Naive thymus-derived CD4-positive, alpha-beta T cell (primary cell): ENCODE measurements around the gene AQP6. TPM values are rescaled to one million over a fixed set of nuclear protein-coding genes. Genes with fewer than 3 reads are reported as not detected.

Experiments
- ATAC-seq: fragments of 150-1000 bp; cut with Tn5 transposase; 2 replicates; pipeline ENCODE4 v1.10.0; 2021; ENCODE audit warnings: mild to moderate bottlenecking, moderate library complexity
- CTCF ChIA-PET: fragments of 350-600 bp; sonication (Branson Sonifier 250); formaldehyde crosslinking; loops from one replicate; lab custom pipeline; 2021; ENCODE audit warnings: antibody characterized with exemption; lab: Charles Lee
- POLR2A ChIA-PET: fragments of 350-600 bp; sonication (Branson Sonifier 250); formaldehyde crosslinking; loops from one replicate; lab custom pipeline; 2021; ENCODE audit warnings: antibody characterized with exemption, inconsistent platforms; lab: Charles Lee
- DNase-seq, 9 donors: peaks; one replicate each; pipeline versions ENCODE4 v3.0.0 to v3.0.0-alpha.2; 2020 to 2022; ENCODE audit warnings: mixed read lengths in 1 of 9
- H3K27ac ChIP-seq: one replicate; pipeline ENCODE4 v1.7.0; 2013; ENCODE audit warnings: mild to moderate bottlenecking, low read depth, low read length, moderate library complexity
- H3K27me3 ChIP-seq, 2 donors: one replicate each; pipeline ENCODE4 v1.7.0; 2013; ENCODE audit warnings: low read length in 2 of 2, mild to moderate bottlenecking in 2 of 2, moderate library complexity in 2 of 2; ENCODE audit not compliant: control insufficient read depth in 2 of 2, insufficient read depth in 2 of 2
- H3K36me3 ChIP-seq, 3 experiments: 1 replicate in 2 of 3; 2 replicates in 1 of 3; pipeline ENCODE4 v1.7.0; 2013; ENCODE audit warnings: low read length in 3 of 3, mild to moderate bottlenecking in 3 of 3, moderate library complexity in 1 of 3; ENCODE audit not compliant: insufficient read depth in 3 of 3, control insufficient read depth in 2 of 3
- H3K4me1 ChIP-seq, 2 donors: one replicate each; pipeline ENCODE4 v1.7.0; 2013; ENCODE audit warnings: low read length in 2 of 2, mild to moderate bottlenecking in 2 of 2, moderate library complexity in 1 of 2; ENCODE audit not compliant: control insufficient read depth in 2 of 2, insufficient read depth in 2 of 2
- H3K4me3 ChIP-seq: 2 replicates; pipeline ENCODE4 v1.7.0; 2013; ENCODE audit warnings: mild to moderate bottlenecking, low read length
- H3K9me3 ChIP-seq, 3 experiments: 1 replicate in 2 of 3; 2 replicates in 1 of 3; pipeline ENCODE4 v1.7.0; 2013; ENCODE audit warnings: low read length in 3 of 3; ENCODE audit not compliant: control insufficient read depth in 2 of 3
- H3K27ac Mint-ChIP-seq, 9 donors: one replicate each; pipeline ENCODE4 v1.8.0; 2020 to 2022; ENCODE audit warnings: mixed read lengths in 9 of 9, mild to moderate bottlenecking in 8 of 9, moderate library complexity in 5 of 9, inconsistent platforms in 2 of 9
- H3K27me3 Mint-ChIP-seq, 5 donors: one replicate each; pipeline ENCODE4 v1.8.0; 2021 to 2022; ENCODE audit warnings: mixed read lengths in 5 of 5, mild to moderate bottlenecking in 1 of 5
- H3K36me3 Mint-ChIP-seq, 5 donors: one replicate each; pipeline ENCODE4 v1.8.0; 2020 to 2022; ENCODE audit warnings: mixed read lengths in 5 of 5, mild to moderate bottlenecking in 3 of 5, inconsistent platforms in 1 of 5
- H3K4me1 Mint-ChIP-seq, 7 donors: one replicate each; pipeline ENCODE4 v1.8.0; 2020 to 2022; ENCODE audit warnings: mixed read lengths in 7 of 7, mild to moderate bottlenecking in 3 of 7, inconsistent platforms in 1 of 7
- H3K4me3 Mint-ChIP-seq, 10 donors: one replicate each; pipeline ENCODE4 v1.8.0; 2020 to 2022; ENCODE audit warnings: mild to moderate bottlenecking in 10 of 10, mixed read lengths in 10 of 10, moderate library complexity in 6 of 10, inconsistent platforms in 2 of 10
- H3K9me3 Mint-ChIP-seq, 11 donors: one replicate each; pipeline ENCODE4 v1.8.0; 2020 to 2022; ENCODE audit warnings: mixed read lengths in 11 of 11, mild to moderate bottlenecking in 4 of 11, inconsistent platforms in 1 of 11, moderate library complexity in 1 of 11
- intact Hi-C, 2 donors: fragments of 100-400 bp; cut with micrococcal nuclease; formaldehyde crosslinking; loops; one replicate each; pipeline ENCODE4 v1.15.1; 2023
- polyA plus RNA-seq, 2 donors: library from polyadenylated mRNA; unstranded; fragments of 300-500 nt; fragmentation: Illumina TruSeq; gene quantifications; one replicate each; pipeline ENCODE4 v1.2.3, GENCODE V29; 2021
- total RNA-seq, 6 experiments: library from RNA in 5 of 6; stranded (reverse) in 5 of 6; gene quantifications; 1 replicate in 5 of 6; 2 replicates in 1 of 6; pipeline ENCODE4 v1.2.3 and lab custom pipeline; 2021 to 2026

Gene AQP6
- total and polyA plus RNA-seq, 7 experiments from 2014 or later, result not detected

DNA sequence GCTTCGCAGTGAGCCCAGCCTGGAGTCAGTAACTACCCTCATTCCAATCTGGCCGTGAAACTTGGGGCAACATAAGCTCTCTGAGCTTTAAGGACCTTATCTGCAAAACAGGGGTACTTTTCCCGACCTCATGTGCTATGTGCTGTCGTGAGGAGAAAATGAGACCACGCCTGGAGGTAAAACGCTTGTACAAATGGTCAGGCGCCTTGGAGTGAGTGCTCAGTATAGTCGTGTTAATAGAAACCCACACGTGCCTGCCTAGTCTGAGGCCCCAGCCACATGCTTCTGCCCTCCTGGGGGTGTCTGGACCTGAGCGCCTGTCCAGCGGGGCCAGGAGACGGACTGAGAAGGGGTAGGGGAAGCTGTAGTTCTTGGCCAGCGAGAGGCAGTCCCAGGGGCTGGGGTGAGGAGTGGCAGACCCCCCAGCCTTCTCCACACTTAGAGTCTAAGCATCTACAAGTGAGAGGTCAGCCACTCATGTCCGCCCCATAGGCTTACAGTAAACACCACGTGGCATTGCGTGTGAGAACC is 6.2 kb upstream of the AQP6 start:
- Mint-ChIP-seq H3K9me3 (peaks cover 0 to 4% (median 0%) of the 10 kb centered on the region in 11 donors), H3K27ac (no peak overlapping the region), H3K27me3 (peaks cover 31 to 44% (median 36%) of the 10 kb centered on the region in 5 donors), H3K4me3 (peak overlapping the region in 6 of 10 donors; percentile 65 to 81 (median 77)), H3K4me1 (peaks cover 0 to 15% (median 4%) of the 10 kb centered on the region in 7 donors), H3K36me3 (no peaks in the 10 kb centered on the region)
- no peak for DNase-seq
- Histone ChIP-seq H3K9me3 (no peaks in the 10 kb centered on the region), H3K4me3 (no peak overlapping the region), H3K27ac (no peak overlapping the region), H3K4me1 (peaks cover 0 to 9% of the 10 kb centered on the region in 2 donors), H3K36me3 (no peaks in the 10 kb centered on the region), H3K27me3 (no peaks in the 10 kb centered on the region)
- intact Hi-C loops, result loop anchor here (1.0 to 2.0 kb wide), 6 partner anchors 59 to 225 kb away; partner anchors contain the start of genes RACGAP1 (in 1 of the 2) and TMBIM6 (in 1 of the 2)
- CTCF ChIA-PET, result interaction anchor here (0.6 to 4.5 kb wide), 17 partner anchors 8 to 245 kb away, joined by 3 to 42 read pairs (median 7); no protein-coding TSS in a partner anchor
- ATAC-seq, result no peak
- POLR2A ChIA-PET, result no interaction called here

DNA sequence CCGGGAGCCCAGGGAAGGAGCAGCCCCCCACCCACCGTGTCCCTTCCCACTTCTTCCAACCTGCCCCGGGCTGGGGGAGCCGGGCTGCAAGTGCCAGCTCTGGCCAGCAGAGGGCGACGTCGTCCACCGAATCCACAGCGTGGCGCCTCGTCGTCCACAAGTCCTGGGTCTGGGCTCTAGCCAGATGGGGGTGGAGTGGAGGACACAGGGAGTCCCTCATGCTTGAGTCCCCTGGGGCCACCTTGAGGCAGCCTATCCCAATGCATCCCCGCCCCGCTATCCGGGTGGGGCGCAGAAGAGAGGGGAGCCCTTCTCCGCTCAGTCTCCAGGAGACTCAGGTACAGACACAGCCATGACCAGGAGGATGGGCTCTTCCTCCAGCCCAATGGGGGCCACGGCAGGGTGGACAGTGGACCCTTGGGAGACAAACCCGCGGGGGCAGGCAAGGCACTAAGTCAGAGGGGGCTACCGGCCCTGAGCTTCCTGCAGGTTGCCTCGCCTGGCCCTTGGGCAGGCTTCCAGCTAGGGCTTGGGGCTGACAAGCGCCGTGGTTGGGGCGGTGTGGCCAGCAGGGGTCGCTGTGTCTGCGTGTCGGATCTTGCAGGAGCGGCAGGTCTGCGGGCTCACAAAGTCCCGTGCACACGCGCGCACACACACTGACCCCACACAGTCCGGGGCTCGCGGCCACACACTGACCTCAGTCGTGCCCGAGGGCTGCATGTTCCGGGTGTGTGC is 5.5 kb upstream of the AQP6 start:
- H3K4me1 Mint-ChIP-seq, result peaks cover 0 to 12% (median 4%) of the 10 kb centered on the region in 7 donors
- intact Hi-C loops, result loop anchor here (1.0 to 2.0 kb wide), 6 partner anchors 58 to 226 kb away; partner anchors contain the start of genes RACGAP1 (in 1 of the 2) and TMBIM6 (in 1 of the 2)
- DNase-seq, result peak; percentile 81 to 98 (median 93)
- Histone ChIP-seq H3K27ac (no peak overlapping the region), H3K36me3 (no peaks in the 10 kb centered on the region), H3K9me3 (no peaks in the 10 kb centered on the region), H3K27me3 (no peaks in the 10 kb centered on the region), H3K4me1 (peaks cover 0 to 9% of the 10 kb centered on the region in 2 donors), H3K4me3 (peak overlapping the region; percentile 81)
- ChIA-PET CTCF (interaction anchor here (0.6 to 4.5 kb wide), 24 partner anchors 9 to 244 kb away, joined by 3 to 42 read pairs (median 5); partner anchors contain the start of genes CERS5 and FAIM2), POLR2A (no interaction called here)
- H3K36me3 Mint-ChIP-seq, result no peaks in the 10 kb centered on the region
- peaks cover 0 to 4% (median 0%) of the 10 kb centered on the region in 11 donors for H3K9me3 Mint-ChIP-seq
- peak overlapping the region in 1 of 9 donors; percentile 14 for H3K27ac Mint-ChIP-seq
- peak; percentile 93 for ATAC-seq
- peak overlapping the region; percentile 70 to 83 (median 80) for H3K4me3 Mint-ChIP-seq
- peaks cover 31 to 41% (median 35%) of the 10 kb centered on the region in 5 donors for H3K27me3 Mint-ChIP-seq

DNA sequence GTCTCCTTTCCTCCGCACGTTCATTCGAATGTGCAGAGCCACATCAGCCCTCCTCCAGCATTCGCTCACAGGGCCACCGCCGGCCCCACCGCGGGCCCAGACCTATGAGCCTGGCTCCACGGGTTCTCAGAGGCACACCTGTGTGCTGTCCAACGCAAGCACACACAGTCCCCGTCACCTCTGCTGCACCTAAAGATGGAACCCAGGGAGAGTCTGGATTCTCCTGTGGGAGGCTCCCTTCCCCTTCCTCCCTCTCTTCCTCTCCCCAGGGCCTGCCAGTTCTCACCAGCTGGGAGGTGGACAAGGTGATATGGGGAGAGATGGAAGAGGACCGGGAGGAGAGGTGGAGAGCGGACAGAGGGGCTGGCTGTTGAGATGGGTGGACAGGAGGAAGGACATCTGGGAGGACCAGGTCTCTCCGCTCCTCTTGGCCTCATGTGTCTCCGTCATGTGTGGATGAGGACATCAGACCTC is 4.9 kb upstream of the AQP6 start:
- peaks cover 0 to 9% of the 10 kb centered on the region in 2 donors for H3K4me1 ChIP-seq
- H3K36me3 ChIP-seq, result no peaks in the 10 kb centered on the region
- Mint-ChIP-seq H3K9me3 (peaks cover 0 to 1% (median 0%) of the 10 kb centered on the region in 11 donors), H3K4me3 (peak overlapping the region; percentile 29 to 83 (median 80)), H3K4me1 (peaks cover 0 to 12% (median 4%) of the 10 kb centered on the region in 7 donors), H3K27me3 (peaks cover 27 to 36% (median 30%) of the 10 kb centered on the region in 5 donors), H3K27ac (no peak overlapping the region), H3K36me3 (no peaks in the 10 kb centered on the region)
- ChIA-PET POLR2A (no interaction called here), CTCF (interaction anchor here (0.7 to 4.5 kb wide), 20 partner anchors 9 to 209 kb away, joined by 3 to 42 read pairs (median 6); partner anchors contain the start of genes CERS5 and FAIM2)
- H3K27me3 ChIP-seq, result no peaks in the 10 kb centered on the region
- no peaks in the 10 kb centered on the region for H3K9me3 ChIP-seq
- intact Hi-C loops, result loop anchor here (1.0 to 2.0 kb wide), 6 partner anchors 57 to 227 kb away; partner anchors contain the start of genes RACGAP1 (in 1 of the 2) and TMBIM6 (in 1 of the 2)
- DNase-seq (no peak), ATAC-seq (peak; percentile 5)
- H3K4me3 ChIP-seq, result peak overlapping the region; percentile 81
- no peak overlapping the region for H3K27ac ChIP-seq

DNA sequence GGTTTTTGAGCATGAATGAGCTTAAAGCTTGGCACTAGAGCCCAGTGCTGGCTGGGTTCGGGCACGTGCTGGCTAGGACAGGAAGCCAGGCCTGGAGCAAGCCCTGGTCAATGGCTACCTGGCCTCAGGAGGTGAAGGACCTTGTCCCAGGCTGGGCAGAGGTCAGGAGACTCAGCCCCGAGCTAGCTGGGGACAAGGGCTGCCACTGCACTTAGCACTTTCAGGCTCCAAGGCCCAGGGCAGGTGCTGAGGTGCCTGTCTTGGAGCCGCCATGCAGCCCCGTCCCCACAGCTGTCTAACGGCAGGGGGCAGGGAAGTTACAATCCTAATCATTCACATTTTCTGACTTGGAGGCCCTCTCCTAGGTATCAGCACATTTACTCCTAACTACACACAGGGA is 4.3 kb upstream of the AQP6 start:
- Mint-ChIP-seq H3K9me3 (peaks cover 0 to 3% (median 0%) of the 10 kb centered on the region in 11 donors), H3K4me3 (peak overlapping the region in 2 of 10 donors; percentile 25 to 80), H3K4me1 (peaks cover 0 to 12% (median 4%) of the 10 kb centered on the region in 7 donors), H3K27ac (no peak overlapping the region), H3K27me3 (peaks cover 23 to 30% (median 25%) of the 10 kb centered on the region in 5 donors), H3K36me3 (no peaks in the 10 kb centered on the region)
- Histone ChIP-seq H3K4me3 (no peak overlapping the region), H3K9me3 (no peaks in the 10 kb centered on the region), H3K36me3 (no peaks in the 10 kb centered on the region), H3K27ac (no peak overlapping the region), H3K4me1 (peaks cover 0 to 9% of the 10 kb centered on the region in 2 donors), H3K27me3 (no peaks in the 10 kb centered on the region)
- intact Hi-C loops, result no loop called here
- POLR2A ChIA-PET, result no interaction called here
- CTCF ChIA-PET, result interaction anchor here (1.5 to 4.5 kb wide), 5 partner anchors 28 to 100 kb away, joined by 3 to 42 read pairs (median 8); no protein-coding TSS in a partner anchor
- no peak for DNase-seq
- ATAC-seq, result no peak

- H3K36me3 Mint-ChIP-seq, result no peaks in the 10 kb centered on the region
- peaks cover 0 to 4% (median 0%) of the 10 kb centered on the region in 11 donors for H3K9me3 Mint-ChIP-seq
- Histone ChIP-seq H3K4me3 (no peak overlapping the region), H3K27ac (no peak overlapping the region), H3K4me1 (peaks cover 0 to 9% of the 10 kb centered on the region in 2 donors), H3K9me3 (no peaks in the 10 kb centered on the region), H3K27me3 (no peaks in the 10 kb centered on the region), H3K36me3 (no peaks in the 10 kb centered on the region)
- peaks cover 0 to 12% (median 4%) of the 10 kb centered on the region in 7 donors for H3K4me1 Mint-ChIP-seq
- H3K27me3 Mint-ChIP-seq, result peaks cover 19 to 24% (median 22%) of the 10 kb centered on the region in 5 donors
- ATAC-seq (no peak), DNase-seq (no peak)
- peak overlapping the region in 1 of 10 donors; percentile 13 for H3K4me3 Mint-ChIP-seq
- ChIA-PET POLR2A (no interaction called here), CTCF (interaction anchor here (2.5 to 4.5 kb wide), 3 partner anchors 29 to 100 kb away, joined by 6 to 42 read pairs (median 30); no protein-coding TSS in a partner anchor)
- no peak overlapping the region for H3K27ac Mint-ChIP-seq
- intact Hi-C loops, result no loop called here
Observed at GRCh38 chr12:49969027-49969426, 3.7 kb upstream of the AQP6 start.

GRCh38 chr12:49969651-49970429 is 2.9 kb upstream of the AQP6 start:
- no peaks in the 10 kb centered on the region for H3K27me3 ChIP-seq
- H3K27ac ChIP-seq, result no peak overlapping the region
- POLR2A ChIA-PET, result no interaction called here
- no peaks in the 10 kb centered on the region for H3K9me3 ChIP-seq
- DNase-seq (no peak), ATAC-seq (no peak)
- CTCF ChIA-PET, result no interaction called here
- peaks cover 0 to 12% (median 4%) of the 10 kb centered on the region in 7 donors for H3K4me1 Mint-ChIP-seq
- intact Hi-C loops, result no loop called here
- no peaks in the 10 kb centered on the region for H3K36me3 Mint-ChIP-seq
- H3K9me3 Mint-ChIP-seq, result peaks cover 0 to 4% (median 0%) of the 10 kb centered on the region in 11 donors
- peaks cover 13 to 16% (median 14%) of the 10 kb centered on the region in 5 donors for H3K27me3 Mint-ChIP-seq
- H3K36me3 ChIP-seq, result no peaks in the 10 kb centered on the region
- peaks cover 0 to 9% of the 10 kb centered on the region in 2 donors for H3K4me1 ChIP-seq
- H3K4me3 ChIP-seq, result no peak overlapping the region
- H3K27ac Mint-ChIP-seq, result no peak overlapping the region
- no peak overlapping the region for H3K4me3 Mint-ChIP-seq
